AG10803 (cell line): ENCODE measurements around the gene CADPS2.
"Not testable (repeated sequence)": the region's sequence is repeated elsewhere in the genome, so short reads cannot be mapped to it uniquely, and the experiment has no call there.

Experiments
- DNase-seq: peaks from one replicate; pipeline ENCODE4 v3.0.0; 2010; ENCODE audit warnings: low read depth
- H3K4me3 ChIP-seq: 2 replicates; pipeline ENCODE4 v1.5.1; 2011; ENCODE audit warnings: mild to moderate bottlenecking, low read length, control low read depth
- CTCF ChIP-seq: conservative IDR thresholded peaks from 2 replicates; pipeline ENCODE4 v1.5.1; 2011; ENCODE audit warnings: mild to moderate bottlenecking, low read length, control low read depth, inconsistent platforms

Gene CADPS2

DNA sequence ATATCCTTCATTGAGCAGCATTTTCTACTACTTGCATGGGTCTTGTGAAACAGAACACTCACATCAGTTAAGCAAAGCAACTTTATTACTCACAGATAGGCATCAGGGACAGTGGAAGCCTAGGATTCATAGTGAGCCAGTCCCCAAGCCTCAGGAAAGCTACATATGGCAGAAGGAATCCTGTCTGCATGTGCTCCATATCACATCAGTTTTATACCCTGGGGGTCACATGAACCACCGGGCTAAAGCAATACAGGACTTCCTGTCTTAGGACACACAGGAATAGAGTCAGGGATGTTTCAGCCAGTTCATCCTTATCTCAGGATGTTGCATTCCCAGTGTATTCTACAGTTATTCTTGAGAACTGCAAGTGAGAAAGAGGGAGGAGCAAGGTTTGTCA is 596.8 kb downstream of the CADPS2 start:
- H3K4me3 ChIP-seq: no peak overlapping the region
- no peak for DNase-seq
- no peak for TF ChIP-seq CTCF

- H3K4me3 ChIP-seq, DNase-seq: not testable (repeated sequence)
Observed at GRCh38 chr7:122284608-122285007, 601.7 kb downstream of the CADPS2 start.

GRCh38 chr7:122273117-122273516 is 613.1 kb downstream of the CADPS2 start:
- no peak for DNase-seq
- TF ChIP-seq CTCF: no peak

GRCh38 chr7:122269241-122269640 is 617.0 kb downstream of the CADPS2 start:
- TF ChIP-seq CTCF: no peak
- H3K4me3 ChIP-seq: no peak overlapping the region
- DNase-seq: no peak

More at GRCh38 chr7:122273117-122273516, 613.1 kb downstream of the CADPS2 start:
- no peak overlapping the region for H3K4me3 ChIP-seq
